H1 (cell line): Measurements from ENCODE around the gene TRAPPC6A. TPM values are rescaled to one million over a fixed set of nuclear protein-coding genes. Genes with fewer than 3 reads are reported as not detected.

Experiments
- CTCF ChIA-PET: fragments of 300-600 bp; sonication (Branson Sonifier 250); formaldehyde crosslinking; loops from one replicate; lab custom pipeline; 2021; ENCODE audit not compliant: partially characterized antibody; lab: Charles Lee
- POLR2A ChIA-PET: fragments of 300-600 bp; sonication (Branson Sonifier 250); formaldehyde crosslinking; loops from one replicate; lab custom pipeline; 2021; ENCODE audit warnings: inconsistent platforms; ENCODE audit not compliant: partially characterized antibody; lab: Charles Lee
- DNase-seq, 2 experiments: peaks; one replicate each; pipeline versions ENCODE4 v3.0.0 to v3.0.0-alpha.2; 2010 to 2022; ENCODE audit warnings: low spot score in 2 of 2, low read depth in 1 of 2, mixed read lengths in 1 of 2
- FAIRE-seq: peaks from 2 replicates; lab custom pipeline; 2011; peaks lifted over from hg19 to GRCh38; lab: Jason Lieb, UNC
- H2AFZ ChIP-seq: 2 replicates; pipeline ENCODE4 v1.8.1; 2012; ENCODE audit warnings: low read length, inconsistent platforms
- H2AK5ac ChIP-seq: 2 replicates; pipeline ENCODE4 v1.6.1; 2013; ENCODE audit warnings: low read depth, low read length
- H2BK120ac ChIP-seq: replicated peaks from 2 replicates; pipeline ENCODE3; 2013; ENCODE audit warnings: low read depth, low read length, inconsistent platforms
- H2BK12ac ChIP-seq: 2 replicates; pipeline ENCODE4 v1.6.1; 2013; ENCODE audit warnings: low read depth, low read length
- H2BK15ac ChIP-seq: 2 replicates; pipeline ENCODE4 v1.6.1; 2013; ENCODE audit warnings: low read length
- H2BK20ac ChIP-seq: 2 replicates; pipeline ENCODE4 v1.6.1; 2013; ENCODE audit warnings: low read length
- H2BK5ac ChIP-seq: 2 replicates; pipeline ENCODE4 v1.6.1; 2013; ENCODE audit warnings: low read depth, low read length
- H3K14ac ChIP-seq: 2 replicates; pipeline ENCODE4 v1.6.1; 2013; ENCODE audit warnings: inconsistent platforms; ENCODE audit not compliant: insufficient read length
- H3K18ac ChIP-seq: 2 replicates; pipeline ENCODE4 v1.6.1; 2013; ENCODE audit warnings: low read length; ENCODE audit errors: extremely low read depth
- H3K23ac ChIP-seq: 2 replicates; pipeline ENCODE4 v1.6.1; 2013; ENCODE audit warnings: inconsistent platforms; ENCODE audit not compliant: insufficient read length
- H3K23me2 ChIP-seq: 2 replicates; pipeline ENCODE4 v1.6.1; 2013; ENCODE audit warnings: low read depth, low read length
- H3K27ac ChIP-seq: 2 replicates; pipeline ENCODE4 v1.6.1; 2011; ENCODE audit warnings: low read depth, low read length, inconsistent platforms
- H3K27me3 ChIP-seq, 4 experiments: replicated peaks in 1 of 4; 1 replicate in 1 of 4; 2 replicates in 3 of 4; pipeline versions ENCODE4 v1.6.1 to v1.8.1; 2011 to 2013; ENCODE audit warnings: low read length in 3 of 4, mild to moderate bottlenecking in 3 of 4, inconsistent platforms in 2 of 4, mixed read lengths in 2 of 4, moderate library complexity in 1 of 4; ENCODE audit not compliant: control insufficient read depth in 3 of 4, insufficient read depth in 3 of 4; ENCODE audit errors: extremely low read depth in 1 of 4
- H3K36me3 ChIP-seq, 4 experiments: 2 replicates each; pipeline versions ENCODE4 v1.6.1 to v1.8.1; 2011 to 2013; ENCODE audit warnings: mild to moderate bottlenecking in 4 of 4, low read length in 3 of 4, moderate library complexity in 2 of 4, control low read depth in 1 of 4, inconsistent platforms in 1 of 4; ENCODE audit not compliant: insufficient read depth in 4 of 4, control insufficient read depth in 2 of 4
- H3K4ac ChIP-seq: replicated peaks from 2 replicates; pipeline ENCODE3; 2013; ENCODE audit warnings: low read length, low read depth, mixed read lengths, inconsistent platforms; ENCODE audit not compliant: insufficient read length
- H3K4me1 ChIP-seq, 4 experiments: replicated peaks in 1 of 4; 1 replicate in 1 of 4; 2 replicates in 3 of 4; pipeline versions ENCODE4 v1.6.1 to v1.8.1; 2011 to 2013; ENCODE audit warnings: low read length in 3 of 4, inconsistent platforms in 2 of 4, mixed read lengths in 1 of 4; ENCODE audit not compliant: insufficient read depth in 4 of 4, control insufficient read depth in 3 of 4
- H3K4me2 ChIP-seq, 2 experiments: 2 replicates each; pipeline versions ENCODE4 v1.6.1 to v1.8.1; 2011 to 2013; ENCODE audit warnings: low read depth in 2 of 2, low read length in 2 of 2, control low read depth in 1 of 2, inconsistent platforms in 1 of 2, mild to moderate bottlenecking in 1 of 2; ENCODE audit not compliant: insufficient read depth in 1 of 2
- H3K4me3 ChIP-seq, 4 experiments: fragments of 200-600, 300-600 bp in 1 of 4; sonication (generic), shearing (Covaris generic), sonication (Bioruptor Twin) in 1 of 4; 2 replicates each; pipeline versions ENCODE4 v1.5.1 to v1.8.1; 2011 to 2016; ENCODE audit warnings: low read length in 4 of 4, low read depth in 3 of 4, control low read depth in 2 of 4, inconsistent platforms in 2 of 4, mild to moderate bottlenecking in 2 of 4, mixed read lengths in 1 of 4, moderate library complexity in 1 of 4; ENCODE audit not compliant: insufficient read depth in 2 of 4; ENCODE audit errors: extremely low read depth in 1 of 4
- H3K56ac ChIP-seq: replicated peaks from 2 replicates; pipeline ENCODE3; 2013; ENCODE audit warnings: low read depth, mild to moderate bottlenecking, mixed read lengths, low read length, inconsistent platforms; ENCODE audit not compliant: insufficient read length
- H3K79me1 ChIP-seq: 2 replicates; pipeline ENCODE4 v1.6.1; 2013; ENCODE audit warnings: low read depth, low read length, control low read depth
- H3K79me2 ChIP-seq, 2 experiments: 2 replicates each; pipeline versions ENCODE4 v1.6.1 to v1.8.1; 2012 to 2013; ENCODE audit warnings: low read length in 2 of 2, mild to moderate bottlenecking in 2 of 2, inconsistent platforms in 1 of 2; ENCODE audit not compliant: insufficient read depth in 2 of 2, control insufficient read depth in 1 of 2
- H3K9ac ChIP-seq, 4 experiments: replicated peaks in 1 of 4; 1 replicate in 1 of 4; 2 replicates in 3 of 4; pipeline versions ENCODE4 v1.6.1 to v1.8.1; 2011 to 2013; ENCODE audit warnings: low read depth in 3 of 4, low read length in 3 of 4, control low read depth in 2 of 4, mild to moderate bottlenecking in 2 of 4, moderate library complexity in 2 of 4, inconsistent platforms in 1 of 4; ENCODE audit errors: extremely low read depth in 1 of 4
- H3K9me3 ChIP-seq, 2 experiments: 2 replicates each; pipeline versions ENCODE4 v1.6.1 to v1.8.1; 2012 to 2013; ENCODE audit warnings: mild to moderate bottlenecking in 2 of 2, moderate library complexity in 2 of 2, control low read depth in 1 of 2, inconsistent platforms in 1 of 2, low read depth in 1 of 2, low read length in 1 of 2, mixed read lengths in 1 of 2; ENCODE audit not compliant: insufficient read depth in 2 of 2
- H4K20me1 ChIP-seq, 2 experiments: replicated peaks in 1 of 2; 2 replicates each; pipeline versions ENCODE3 to v1.8.1; 2011 to 2013; ENCODE audit warnings: inconsistent platforms in 2 of 2, low read length in 2 of 2, mild to moderate bottlenecking in 1 of 2; ENCODE audit not compliant: insufficient read depth in 2 of 2, control insufficient read depth in 1 of 2
- H4K5ac ChIP-seq: 2 replicates; pipeline ENCODE4 v1.6.1; 2013; ENCODE audit warnings: low read length, low read depth, mixed read lengths, inconsistent platforms; ENCODE audit not compliant: insufficient read length
- H4K8ac ChIP-seq: 2 replicates; pipeline ENCODE4 v1.8.0; 2013; ENCODE audit warnings: mild to moderate bottlenecking, moderate library complexity, low read length, inconsistent platforms; ENCODE audit not compliant: insufficient read depth; ENCODE audit errors: extremely low read depth
- H4K91ac ChIP-seq: replicated peaks from 2 replicates; pipeline ENCODE3; 2013; ENCODE audit warnings: low read length, mixed read lengths, inconsistent platforms; ENCODE audit not compliant: insufficient read length
- CBX8 ChIP-seq: fragments of 300-800, 300-1000 bp; sonication (generic); IDR thresholded peaks from 2 replicates; pipeline ENCODE4 v1.7.1; 2016; ENCODE audit warnings: low read depth, low read length, borderline replicate concordance
- CHD1 ChIP-seq: IDR thresholded peaks from 2 replicates; pipeline ENCODE4 v1.6.1; 2012; ENCODE audit warnings: low read depth, low read length, improper control_type of control experiment
- GTF2F1 ChIP-seq: IDR thresholded peaks from 2 replicates; pipeline ENCODE4 v1.6.1; 2012; ENCODE audit warnings: low read depth, low read length, improper control_type of control experiment, borderline replicate concordance
- RFX5 ChIP-seq: IDR thresholded peaks from 2 replicates; pipeline ENCODE4 v1.6.1; 2011; ENCODE audit warnings: low read depth, low read length, improper control_type of control experiment, borderline replicate concordance
- SIX5 ChIP-seq: IDR thresholded peaks from 2 replicates; pipeline ENCODE4 v1.6.1; 2011; ENCODE audit warnings: mild to moderate bottlenecking, low read depth, low read length
- SP1 ChIP-seq: IDR thresholded peaks from 2 replicates; pipeline ENCODE4 v1.6.1; 2011; ENCODE audit warnings: low read depth, low read length
- SUZ12 ChIP-seq: fragments of 200-600 bp; sonication (generic); IDR thresholded peaks from 2 replicates; pipeline ENCODE4 v1.6.1; 2012; ENCODE audit warnings: mild to moderate bottlenecking, inconsistent platforms, low read length, moderate library complexity, mixed read lengths
- WGBS, 2 experiments: shearing (Covaris generic) in 1 of 2; methylation state at CpG; one replicate each; pipeline versions ENCODE4 v1.1.6 to v1.1.7; 2013 to 2015; ENCODE audit warnings: low lambda C conversion rate in 2 of 2, mixed read lengths in 2 of 2, inconsistent platforms in 1 of 2, low coverage in 1 of 2, missing lambda C conversion rate in 1 of 2; ENCODE audit not compliant: insufficient replicate concordance in 2 of 2, insufficient coverage in 1 of 2, insufficient read length in 1 of 2; ENCODE audit errors: extremely low coverage in 1 of 2, missing lambda C conversion rate in 1 of 2; 5-methylcytosine and 5-hydroxymethylcytosine counted together
- polyA plus RNA-seq, 7 experiments: library from polyadenylated mRNA; depleted of rRNA in 3 of 7; stranded (reverse) in 5 of 7; unstranded in 2 of 7; fragments of >200 nt in 5 of 7; fragments of 200-250 nt in 2 of 7; gene quantifications; 1 replicate in 5 of 7; 2 replicates in 1 of 7; 4 replicates in 1 of 7; pipeline versions ENCODE4 v1.2.1 to v1.2.3, GENCODE V29; 2011 to 2013; ENCODE audit warnings: missing spikeins in 2 of 7, mixed read lengths in 2 of 7
- total RNA-seq: library from RNA; stranded (reverse); fragmentation: NEBNext Ultra II Directional; extraction: Animal tissue kit (Norgen Biotek cat#: 25700); gene quantifications from 2 replicates; pipeline ENCODE4 v1.2.1, GENCODE V29; 2021
- TF ChIP-seq, protein P1 (sequence below), 3 experiments: IDR thresholded peaks; 1 replicate in 2 of 3; 2 replicates in 1 of 3; pipeline versions ENCODE4 v1.5.1 to v1.6.1; 2011; ENCODE audit warnings: low read length in 3 of 3, mild to moderate bottlenecking in 3 of 3, inconsistent platforms in 2 of 3, low read depth in 1 of 3, moderate library complexity in 1 of 3; ENCODE audit not compliant: insufficient read depth in 1 of 3; ENCODE audit errors: control extremely low read depth in 1 of 3
- TF ChIP-seq, protein P2 (sequence below): IDR thresholded peaks from 2 replicates; pipeline ENCODE4 v1.6.1; 2011; ENCODE audit warnings: low read length, improper control_type of control experiment
- TF ChIP-seq, protein P3 (sequence below): IDR thresholded peaks from 2 replicates; pipeline ENCODE4 v1.6.1; 2012; ENCODE audit warnings: inconsistent platforms

TRAPPC6A gene
- total and polyA plus RNA-seq, 2 of the 8 experiments (the other 6 are each of a cell fraction or from before 2014, with no cell fraction given) = 31.8 to 130 TPM

DNA sequence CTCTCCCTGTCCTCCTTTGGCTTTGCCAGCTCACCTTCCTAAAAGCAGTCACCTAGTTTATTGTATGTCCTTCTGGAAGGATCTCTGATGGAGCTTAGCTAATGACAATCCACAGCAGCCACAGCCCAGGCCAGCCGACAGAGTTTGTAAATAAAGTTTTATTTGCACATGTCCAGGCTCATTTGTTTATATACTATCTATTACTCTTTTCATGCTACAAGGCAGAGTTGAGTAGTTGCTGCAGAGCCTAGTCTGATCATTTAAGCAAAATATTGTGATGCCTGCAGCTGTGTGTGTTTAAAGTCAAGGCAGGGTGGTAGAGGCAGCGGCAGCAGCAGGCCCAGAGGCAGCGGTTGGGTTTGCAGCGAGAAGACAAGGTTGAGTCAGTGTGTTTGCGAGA is 49.9 kb downstream of the TRAPPC6A start:
- Histone ChIP-seq H3K56ac (no peak overlapping the region), H3K36me3 (no peaks in the 10 kb centered on the region), H3K4me1 (peaks cover 0 to 10% (median 7%) of the 10 kb centered on the region in 4 experiments; a peak in 6 of 7 replicates), H2BK20ac (no peak overlapping the region), H3K9me3 (no peaks in the 10 kb centered on the region), H2BK5ac (no peak overlapping the region), H3K79me1 (peaks cover 21% of the 10 kb centered on the region), H3K4me3 (no peak overlapping the region), H2BK120ac (no peak overlapping the region), H4K91ac (no peak overlapping the region), H3K18ac (no peak overlapping the region), H3K4me2 (no peak overlapping the region), H3K4ac (no peak overlapping the region), H3K79me2 (peaks cover 0 to 40% of the 10 kb centered on the region in 2 experiments; a peak in 2 of 4 replicates), H2AFZ (no peak overlapping the region), H2BK15ac (no peak overlapping the region), H3K23ac (no peak overlapping the region), H4K20me1 (peaks cover 17 to 32% of the 10 kb centered on the region in 2 experiments), H3K23me2 (no peaks in the 10 kb centered on the region), H4K8ac (no peak overlapping the region), H3K27ac (no peak overlapping the region), H3K27me3 (no peaks in the 10 kb centered on the region; a peak in 1 of 7 replicates), H4K5ac (no peak overlapping the region), H2BK12ac (no peak overlapping the region), H3K9ac (no peak overlapping the region), H3K14ac (no peak overlapping the region), H2AK5ac (no peak overlapping the region)
- DNase-seq = no peak
- ChIA-PET POLR2A (no interaction called here), CTCF (no interaction called here)
- FAIRE-seq = no peak
- 82% methylated on average over 5 of the region's 5 CpGs; no CpG with 5 or more reads in 1 of the 2 experiments for WGBS, 2 experiments
- TF ChIP-seq SIX5 = no peak
- no peak for TF ChIP-seq RFX5
- TF ChIP-seq CBX8 = no peak
- TF ChIP-seq, protein P1, sequence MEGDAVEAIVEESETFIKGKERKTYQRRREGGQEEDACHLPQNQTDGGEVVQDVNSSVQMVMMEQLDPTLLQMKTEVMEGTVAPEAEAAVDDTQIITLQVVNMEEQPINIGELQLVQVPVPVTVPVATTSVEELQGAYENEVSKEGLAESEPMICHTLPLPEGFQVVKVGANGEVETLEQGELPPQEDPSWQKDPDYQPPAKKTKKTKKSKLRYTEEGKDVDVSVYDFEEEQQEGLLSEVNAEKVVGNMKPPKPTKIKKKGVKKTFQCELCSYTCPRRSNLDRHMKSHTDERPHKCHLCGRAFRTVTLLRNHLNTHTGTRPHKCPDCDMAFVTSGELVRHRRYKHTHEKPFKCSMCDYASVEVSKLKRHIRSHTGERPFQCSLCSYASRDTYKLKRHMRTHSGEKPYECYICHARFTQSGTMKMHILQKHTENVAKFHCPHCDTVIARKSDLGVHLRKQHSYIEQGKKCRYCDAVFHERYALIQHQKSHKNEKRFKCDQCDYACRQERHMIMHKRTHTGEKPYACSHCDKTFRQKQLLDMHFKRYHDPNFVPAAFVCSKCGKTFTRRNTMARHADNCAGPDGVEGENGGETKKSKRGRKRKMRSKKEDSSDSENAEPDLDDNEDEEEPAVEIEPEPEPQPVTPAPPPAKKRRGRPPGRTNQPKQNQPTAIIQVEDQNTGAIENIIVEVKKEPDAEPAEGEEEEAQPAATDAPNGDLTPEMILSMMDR (IDR thresholded peaks at IDR 0.05; ENCODE audit: control extremely low read depth in 1 of 3, insufficient read depth in 1 of 3, low read depth in 1 of 3, low read length in 3 of 3) = no peak
- no peak for TF ChIP-seq SUZ12
- TF ChIP-seq GTF2F1 = no peak
- TF ChIP-seq, protein P2, sequence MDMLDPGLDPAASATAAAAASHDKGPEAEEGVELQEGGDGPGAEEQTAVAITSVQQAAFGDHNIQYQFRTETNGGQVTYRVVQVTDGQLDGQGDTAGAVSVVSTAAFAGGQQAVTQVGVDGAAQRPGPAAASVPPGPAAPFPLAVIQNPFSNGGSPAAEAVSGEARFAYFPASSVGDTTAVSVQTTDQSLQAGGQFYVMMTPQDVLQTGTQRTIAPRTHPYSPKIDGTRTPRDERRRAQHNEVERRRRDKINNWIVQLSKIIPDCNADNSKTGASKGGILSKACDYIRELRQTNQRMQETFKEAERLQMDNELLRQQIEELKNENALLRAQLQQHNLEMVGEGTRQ = no peak
- no peak for TF ChIP-seq SP1
- no peak for TF ChIP-seq CHD1
- TF ChIP-seq, protein P3, sequence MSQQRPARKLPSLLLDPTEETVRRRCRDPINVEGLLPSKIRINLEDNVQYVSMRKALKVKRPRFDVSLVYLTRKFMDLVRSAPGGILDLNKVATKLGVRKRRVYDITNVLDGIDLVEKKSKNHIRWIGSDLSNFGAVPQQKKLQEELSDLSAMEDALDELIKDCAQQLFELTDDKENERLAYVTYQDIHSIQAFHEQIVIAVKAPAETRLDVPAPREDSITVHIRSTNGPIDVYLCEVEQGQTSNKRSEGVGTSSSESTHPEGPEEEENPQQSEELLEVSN = no peak
